HG03066 (cell line): Measurements from ENCODE around the gene PRKAA1.
"Not testable (repeated sequence)": the region's sequence is repeated elsewhere in the genome, so short reads cannot be mapped to it uniquely, and the experiment has no call there.

ENCODE experiments used
- ATAC-seq: cut with Tn5 transposase; IDR thresholded peaks from one replicate; pipeline ENCODE4 v1.9.1; 2021; ENCODE audit warnings: low read depth; ENCODE audit not compliant: unreplicated experiment

The PRKAA1 gene

DNA sequence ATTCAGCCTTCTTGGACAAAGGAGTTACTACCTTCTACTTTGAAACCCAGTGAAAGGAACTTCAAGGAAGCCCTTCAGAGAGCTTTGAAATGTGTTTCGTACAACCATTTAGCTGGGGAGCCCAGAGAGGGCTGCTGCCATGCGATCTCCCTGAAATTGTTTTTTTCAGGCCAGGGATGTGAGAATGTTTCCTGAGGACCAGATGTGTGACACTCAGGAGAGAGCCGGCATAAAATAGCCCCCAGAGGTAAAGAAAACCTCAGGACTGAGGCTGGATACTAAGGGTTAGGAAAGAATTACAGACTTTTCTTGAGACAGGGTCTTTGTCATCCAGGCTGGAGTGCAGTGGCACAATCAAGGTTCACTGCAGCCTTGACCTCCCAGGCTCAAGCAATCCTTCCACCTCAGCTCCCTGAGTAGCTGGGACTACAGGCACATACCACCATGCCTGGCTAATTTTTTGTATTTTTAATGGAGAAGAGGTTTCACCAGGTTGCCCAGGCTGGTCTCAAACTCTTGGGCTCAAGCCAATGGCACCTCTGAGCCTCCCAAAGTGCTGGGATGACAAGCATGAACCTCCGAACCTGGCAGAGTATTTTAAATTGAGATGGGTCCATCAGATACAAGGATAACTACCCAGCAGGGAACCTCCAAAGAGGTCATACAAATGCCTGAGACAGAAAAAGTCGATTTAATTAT is 28.5 kb upstream of the PRKAA1 start:
- ATAC-seq, result no peak

DNA sequence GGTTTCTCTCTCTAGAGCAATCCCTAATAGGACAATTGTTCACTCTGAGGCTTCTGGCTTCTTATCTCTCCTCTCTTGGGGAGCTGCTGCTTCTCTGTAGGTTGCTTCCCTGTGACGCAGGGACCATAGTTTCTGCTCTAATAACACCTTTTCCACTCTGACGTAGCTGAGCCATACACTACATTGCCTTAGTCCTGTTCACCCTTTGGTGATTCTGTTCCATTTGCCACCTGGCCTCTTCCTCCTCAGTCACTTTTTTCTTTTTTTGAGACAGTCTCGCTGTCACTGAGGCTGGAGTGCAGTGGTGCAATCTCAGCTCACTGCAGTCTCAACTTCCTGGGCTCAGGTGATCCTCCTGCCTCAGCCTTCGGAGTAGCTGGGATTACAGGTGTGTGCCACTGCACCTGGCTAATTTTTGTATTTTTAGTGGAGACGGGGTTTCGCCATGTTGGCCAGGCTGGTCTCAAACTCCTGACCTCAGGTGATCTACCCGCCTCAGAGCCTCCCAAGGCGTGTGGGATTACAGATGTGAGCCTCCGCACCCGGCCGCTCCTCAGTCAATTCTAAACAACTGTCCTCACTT is 27.4 kb upstream of the PRKAA1 start:
- ATAC-seq, result not testable (repeated sequence)

DNA sequence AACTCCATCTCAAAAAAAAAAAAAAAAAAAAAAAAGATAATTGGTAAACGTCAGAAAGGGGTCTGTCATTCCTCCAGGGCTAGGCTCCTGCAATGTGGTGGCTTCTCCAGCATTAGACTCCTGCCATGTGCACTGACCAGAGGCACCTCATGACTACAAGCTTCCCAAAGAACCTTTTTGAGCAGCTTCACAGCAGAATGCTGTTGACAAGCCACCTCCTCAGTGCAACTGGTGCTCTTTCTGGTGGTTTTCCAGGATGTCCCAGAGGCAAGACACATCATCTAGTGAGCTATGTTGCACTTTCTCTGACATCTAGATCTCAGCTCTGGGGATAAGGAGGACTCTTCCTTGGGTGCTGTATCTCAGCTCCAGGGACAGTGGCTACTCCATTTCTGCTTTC is 25.3 kb upstream of the PRKAA1 start:
- ATAC-seq, result no peak

DNA sequence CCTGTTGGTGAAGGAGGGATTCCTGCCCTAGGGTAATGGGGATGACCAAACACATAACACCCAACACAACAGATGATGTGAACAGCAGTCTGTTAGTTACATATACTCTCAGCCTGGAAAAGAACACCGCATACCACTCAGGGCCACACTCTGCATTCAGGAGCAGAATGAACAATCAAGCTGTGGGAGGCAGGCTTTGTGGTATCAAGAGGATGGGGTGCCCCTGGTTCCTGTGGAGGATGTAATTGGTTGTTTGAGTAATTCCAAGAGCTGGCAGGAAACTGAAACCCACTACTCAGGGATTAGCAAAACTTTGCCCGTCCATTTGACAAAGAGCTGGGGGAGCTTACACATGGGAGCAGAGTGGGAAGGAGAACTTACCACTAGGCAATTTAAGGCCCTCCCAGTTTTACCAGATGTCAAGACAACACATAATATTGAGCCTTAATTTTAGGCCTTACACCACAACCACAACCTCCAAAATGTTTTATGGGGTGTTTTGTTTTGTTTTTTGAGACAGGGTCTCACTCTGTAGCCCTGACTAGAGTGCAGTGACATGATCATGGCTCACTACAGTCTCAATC is 15.6 kb upstream of the PRKAA1 start:
- no peak for ATAC-seq

DNA sequence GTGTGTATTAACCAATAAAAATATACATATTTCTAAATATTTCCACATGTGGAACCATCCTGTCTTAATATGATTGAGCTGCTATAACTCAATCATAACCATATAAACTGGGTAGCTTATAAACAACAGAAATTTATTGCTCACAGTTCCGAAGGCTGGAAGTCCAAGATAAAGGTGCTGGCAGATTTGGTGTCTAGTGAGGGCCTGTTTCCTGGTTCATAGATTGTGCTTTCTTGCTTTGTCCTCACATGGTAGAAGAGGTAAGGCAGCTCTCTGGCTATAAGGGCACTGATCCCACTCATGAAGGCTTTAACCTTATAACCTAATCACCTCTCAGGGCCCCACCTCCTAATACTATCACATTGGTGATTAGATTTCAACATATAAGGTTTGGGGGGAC is 14.0 kb upstream of the PRKAA1 start:
- ATAC-seq, result no peak

DNA sequence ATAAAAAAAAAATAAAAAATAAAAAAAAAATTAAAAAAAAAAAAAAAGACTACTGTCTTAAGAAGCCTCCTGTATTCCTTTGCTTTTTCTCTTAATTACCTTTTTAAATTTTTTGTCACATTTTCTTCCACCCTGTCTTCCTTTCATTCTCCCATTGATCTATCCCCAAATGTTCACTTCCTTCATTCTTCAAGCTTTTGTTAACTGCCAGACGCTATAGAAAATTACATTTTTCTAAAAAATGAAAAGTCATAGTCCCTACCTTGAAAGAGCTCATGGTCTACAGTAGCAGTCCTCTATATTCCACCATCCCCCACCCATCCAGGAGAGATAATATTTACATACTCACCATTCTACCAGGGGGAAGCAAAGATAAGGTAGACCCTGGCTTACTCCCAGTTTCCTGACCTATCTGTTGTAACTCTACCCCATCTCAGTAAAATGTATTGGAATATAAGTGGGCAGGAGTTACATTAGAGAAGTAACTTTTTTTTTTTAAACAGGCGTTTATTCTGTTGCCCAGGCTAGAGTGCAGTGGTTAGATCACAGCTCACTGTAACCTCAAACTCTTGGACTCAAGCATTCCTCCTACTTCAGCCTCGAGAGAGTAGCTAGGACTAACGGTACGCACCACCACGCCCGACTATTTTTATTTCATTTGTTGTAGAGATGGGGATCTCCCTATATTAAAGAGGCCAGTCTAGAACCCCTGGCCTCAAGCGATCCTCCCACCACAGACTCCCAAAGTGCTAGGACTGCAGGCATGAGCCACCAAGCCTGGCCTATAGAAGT is 3.8 kb upstream of the PRKAA1 start:
- no peak for ATAC-seq

DNA sequence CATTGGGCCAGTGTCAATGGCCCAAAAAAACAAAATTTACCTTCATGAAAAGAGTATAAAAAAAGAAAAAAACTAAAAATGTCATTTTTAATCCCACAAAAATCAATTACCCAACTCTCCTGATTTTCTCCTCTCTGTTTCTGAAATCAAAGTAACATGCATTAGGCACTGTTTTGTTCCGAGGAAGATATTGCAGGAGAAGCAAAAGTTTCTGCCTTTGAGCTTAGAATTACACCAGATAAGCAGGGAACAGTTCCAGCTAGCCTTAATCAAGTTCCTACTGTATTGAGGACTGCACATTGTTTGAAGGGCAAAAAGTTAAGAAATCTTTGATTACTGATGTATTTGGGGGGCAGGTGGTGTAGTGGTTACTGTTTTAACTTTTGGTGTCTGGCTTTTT is 1.1 kb upstream of the PRKAA1 start:
- ATAC-seq, result no peak

DNA sequence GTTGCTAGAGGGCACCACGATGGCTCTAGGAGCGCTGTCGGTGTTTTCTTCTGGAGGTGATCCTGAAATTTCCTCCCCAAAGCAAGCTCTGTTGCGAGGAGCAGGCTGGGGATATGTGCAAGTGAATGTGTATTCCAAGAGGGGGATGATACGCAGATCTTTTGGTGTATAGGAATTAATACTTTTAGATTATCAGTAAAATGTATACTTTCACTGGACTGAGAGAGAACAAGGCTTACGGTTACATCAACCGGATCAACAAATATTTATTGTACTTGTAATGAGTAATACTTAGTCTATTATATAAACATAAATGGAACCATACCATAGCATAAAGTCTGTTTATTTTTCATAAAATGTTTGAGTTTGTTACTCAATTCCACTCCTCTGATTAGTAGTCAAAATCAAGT is 632 bp upstream of the PRKAA1 start:
- no peak for ATAC-seq

DNA sequence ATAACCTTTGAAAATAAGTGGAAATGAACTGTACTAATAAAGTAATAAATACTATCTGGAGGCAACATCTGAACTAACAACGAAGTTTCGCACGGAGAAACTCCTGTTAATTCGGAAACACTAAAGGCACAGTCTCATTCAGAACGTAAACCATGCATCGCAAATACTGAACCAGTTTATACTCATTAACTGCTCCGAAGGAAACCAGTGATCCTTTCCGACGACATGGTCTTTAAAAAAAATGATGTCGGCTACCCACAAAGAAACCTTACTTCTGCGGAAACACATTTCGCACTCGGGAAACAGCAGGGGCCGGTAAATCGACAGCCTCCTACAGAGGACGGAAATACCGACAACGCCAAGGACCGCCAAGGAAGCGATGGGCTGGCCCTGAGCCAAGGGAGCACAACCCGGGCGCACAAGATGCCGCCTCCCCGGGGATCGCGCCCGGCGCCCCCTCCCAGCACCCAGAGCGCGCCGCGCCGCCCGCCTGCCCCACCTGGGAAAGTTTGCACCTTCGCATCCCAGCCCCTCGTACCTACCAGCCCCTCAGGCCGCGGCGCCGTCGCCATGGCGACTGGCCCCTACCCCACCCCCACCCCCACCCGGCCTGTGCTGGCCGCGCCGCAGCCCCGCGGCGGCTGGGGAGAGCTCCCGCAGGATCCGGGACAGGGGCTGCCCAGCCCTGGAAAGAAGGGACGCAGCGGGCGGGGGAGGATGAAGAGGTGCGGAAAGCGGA is 732 bp downstream of the PRKAA1 start:
- ATAC-seq, result peak; percentile 32

DNA sequence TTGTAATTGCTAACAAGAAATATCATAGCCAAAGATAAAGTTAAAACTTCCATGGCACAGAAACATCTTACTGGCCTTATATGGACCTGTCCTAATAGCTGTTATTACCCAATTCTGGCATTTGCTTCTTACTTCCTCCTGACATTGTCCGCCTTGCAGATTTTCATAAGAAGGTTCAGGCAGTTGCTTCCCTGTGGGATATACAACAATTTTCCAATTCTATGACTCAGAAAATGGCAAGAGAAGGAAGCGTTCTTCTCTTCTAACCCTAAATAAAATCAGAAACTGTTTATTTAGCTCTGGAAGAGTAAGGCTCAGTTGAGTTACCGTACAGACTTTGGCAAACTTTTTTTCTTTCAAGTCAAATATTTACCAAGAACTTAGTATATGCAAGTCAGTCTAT is 1.7 kb downstream of the PRKAA1 start:
- ATAC-seq, result no peak

DNA sequence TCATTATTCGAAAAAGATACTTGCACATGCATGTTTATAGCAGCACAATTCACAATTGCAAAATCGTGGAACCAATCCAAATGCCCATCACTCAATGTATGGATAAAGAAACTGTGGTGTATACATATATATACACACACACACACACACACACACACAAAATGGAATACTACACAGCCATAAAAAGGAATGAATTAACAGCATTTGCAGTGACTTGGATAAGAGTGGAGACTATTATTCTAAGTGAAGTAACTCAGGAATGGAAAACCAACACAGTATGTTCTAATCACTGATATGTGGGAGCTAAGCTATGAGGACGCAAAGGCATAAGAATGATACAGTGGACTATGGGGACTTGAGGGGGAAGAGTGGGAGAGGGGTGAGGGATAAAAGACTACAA is 3.3 kb downstream of the PRKAA1 start:
- not testable (repeated sequence) for ATAC-seq

DNA sequence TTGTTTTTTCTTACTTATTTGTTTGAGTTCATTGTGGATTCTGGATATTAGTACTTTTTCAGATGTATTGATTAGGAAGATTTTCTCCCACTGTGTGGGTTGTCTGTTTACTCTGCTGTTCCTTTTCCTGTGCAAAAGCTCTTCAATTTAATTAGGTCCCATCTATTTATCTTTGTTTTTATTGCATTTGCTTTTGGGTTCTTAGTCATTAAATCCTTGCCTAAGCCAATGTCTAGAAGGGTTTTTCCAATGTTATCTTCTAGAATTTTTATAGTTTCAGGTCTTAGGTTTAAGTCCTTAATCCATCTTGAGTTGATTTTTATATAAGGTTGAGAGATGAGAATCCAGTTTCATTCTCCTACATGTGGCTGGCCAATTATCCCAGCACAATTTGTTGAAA is 3.8 kb downstream of the PRKAA1 start:
- not testable (repeated sequence) for ATAC-seq

DNA sequence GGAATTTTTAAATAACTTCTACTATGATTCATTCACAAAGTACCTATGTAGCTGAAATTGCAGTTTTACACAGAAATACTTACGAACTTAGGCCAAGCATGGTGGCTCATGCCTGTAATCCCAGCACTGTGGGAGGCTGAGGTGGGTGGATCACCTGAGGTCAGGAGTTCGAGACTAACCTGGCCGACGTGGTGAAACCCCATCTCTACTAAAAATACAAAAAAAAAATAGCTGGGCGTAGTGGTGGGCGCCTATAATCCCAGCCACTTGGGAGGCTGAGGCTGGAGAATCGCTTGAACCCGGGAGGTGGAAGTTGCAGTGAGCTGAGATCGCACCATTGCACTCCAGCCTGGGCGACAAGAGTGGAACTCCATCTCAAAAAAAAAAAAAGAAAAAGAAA is 5.5 kb downstream of the PRKAA1 start:
- ATAC-seq, result not testable (repeated sequence)

DNA sequence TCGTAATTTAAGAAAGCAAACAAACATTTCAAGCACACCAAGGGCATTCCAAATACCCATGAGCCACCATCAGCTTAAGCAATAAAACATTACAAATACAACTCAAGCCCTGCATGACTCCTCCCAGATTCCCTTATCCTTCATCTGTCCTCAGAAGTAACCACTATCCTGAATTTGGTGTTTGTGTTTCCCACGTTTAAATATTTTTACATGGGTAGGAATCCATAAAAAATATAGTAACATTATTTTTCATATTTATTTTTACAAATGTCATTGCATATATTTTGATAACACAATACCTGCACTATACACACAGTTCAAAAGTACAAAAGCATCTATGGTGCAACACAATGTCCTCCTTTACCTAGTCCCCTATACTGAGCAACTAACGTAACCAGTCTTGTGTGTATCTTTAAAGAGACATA is 6.4 kb downstream of the PRKAA1 start:
- ATAC-seq, result no peak

DNA sequence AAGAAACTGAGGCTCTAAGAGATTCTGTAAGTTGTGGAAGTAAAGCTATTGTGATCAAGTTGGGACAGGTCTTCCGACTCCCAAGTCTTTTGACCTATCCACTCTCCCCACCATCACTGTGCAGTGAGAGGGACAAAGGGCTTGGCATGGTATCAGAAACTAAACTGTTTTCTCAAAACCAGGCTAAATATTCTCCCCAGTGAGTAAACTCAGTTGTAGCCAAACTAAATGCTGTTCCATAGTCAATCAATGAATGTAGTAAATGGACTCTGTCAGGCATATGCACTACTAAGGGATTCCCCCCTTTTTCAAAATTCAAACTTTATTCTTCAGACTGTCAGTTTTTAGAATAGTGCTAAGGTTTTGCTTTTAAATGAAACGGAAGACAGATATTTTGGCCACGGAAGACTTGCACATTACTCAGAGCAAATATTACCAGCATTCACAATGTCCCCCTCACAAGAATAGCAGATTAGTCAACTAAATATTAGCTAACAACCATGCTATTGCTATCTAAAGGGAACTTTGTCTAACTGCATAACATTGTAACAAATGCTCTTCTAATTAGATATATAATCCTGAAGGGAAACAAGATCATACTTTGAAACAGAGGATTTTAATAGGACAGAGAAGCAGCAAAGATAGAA is 7.1 kb downstream of the PRKAA1 start:
- no peak for ATAC-seq

DNA sequence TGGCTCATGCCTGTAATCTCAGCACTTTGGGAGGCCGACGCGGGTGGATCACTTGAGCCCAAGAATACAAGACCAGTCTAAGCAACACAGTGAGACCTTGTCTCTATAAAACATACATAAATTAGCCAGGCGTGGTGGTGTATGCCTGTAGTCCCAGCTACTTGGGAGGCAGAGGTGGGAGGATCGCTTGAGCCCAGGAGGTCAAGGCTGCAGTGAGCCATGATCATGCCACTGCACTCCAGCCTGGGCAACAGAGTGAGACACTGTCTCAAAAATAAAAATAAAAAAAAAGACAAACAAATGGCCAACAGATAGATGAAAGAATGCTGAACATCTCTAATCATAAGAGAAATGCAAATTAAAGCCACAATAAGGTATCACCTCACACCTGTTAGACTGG is 9.2 kb downstream of the PRKAA1 start:
- ATAC-seq, result not testable (repeated sequence)

DNA sequence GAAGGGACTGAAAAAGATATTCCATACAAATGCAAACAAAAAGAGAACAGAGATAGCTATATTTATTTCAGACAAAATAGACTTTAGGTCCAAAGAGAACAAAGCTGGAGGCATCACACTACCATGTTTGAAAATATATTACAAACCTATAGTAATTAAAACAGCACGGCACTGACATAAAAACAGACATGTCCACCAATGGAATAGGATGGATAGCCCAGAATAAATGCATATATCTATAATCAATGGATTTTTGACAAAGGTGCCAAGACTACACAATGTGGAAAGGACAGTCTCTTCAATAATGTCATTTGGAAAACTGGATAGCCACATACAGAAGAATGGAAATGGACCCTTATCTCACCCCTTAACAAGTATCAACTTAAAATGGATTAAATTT is 10.2 kb downstream of the PRKAA1 start:
- ATAC-seq, result no peak

DNA sequence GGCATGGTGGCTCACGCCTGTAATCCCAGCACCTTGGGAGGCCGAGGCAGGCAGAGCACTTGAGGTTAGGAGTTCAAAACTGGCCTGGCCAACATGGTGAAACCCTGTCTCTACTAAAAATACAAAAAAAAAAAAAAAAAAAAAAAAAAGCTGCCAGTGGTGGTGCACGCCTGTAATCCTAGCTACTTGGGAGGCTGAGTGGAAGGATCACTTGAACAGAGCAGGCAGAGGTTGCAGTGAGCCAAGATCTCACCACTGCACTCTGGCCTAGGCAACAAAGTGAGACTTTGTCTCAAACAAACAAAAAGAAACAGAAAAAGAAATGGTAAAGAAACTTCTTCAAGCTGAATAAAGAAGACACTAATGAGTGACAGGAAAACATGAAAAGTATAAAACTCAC is 11.5 kb downstream of the PRKAA1 start:
- ATAC-seq, result not testable (repeated sequence)

DNA sequence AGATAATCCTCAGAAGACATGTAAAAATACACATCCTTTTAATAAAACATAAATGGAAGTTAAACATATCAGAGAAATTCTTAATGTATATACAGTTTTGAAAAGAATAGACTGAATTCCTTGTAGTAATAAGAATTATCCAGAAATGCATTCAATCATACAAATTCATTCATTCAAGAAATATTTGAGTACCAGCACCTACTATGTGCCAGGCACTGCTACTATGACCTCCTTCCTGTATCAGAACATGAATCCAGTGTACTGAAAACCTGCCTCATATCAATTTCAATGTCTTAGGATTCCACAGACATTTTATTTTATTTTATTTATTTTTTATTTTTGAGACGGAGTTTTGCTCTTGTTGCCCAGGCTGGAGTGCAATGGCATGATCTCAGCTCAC is 13.3 kb downstream of the PRKAA1 start:
- no peak for ATAC-seq

DNA sequence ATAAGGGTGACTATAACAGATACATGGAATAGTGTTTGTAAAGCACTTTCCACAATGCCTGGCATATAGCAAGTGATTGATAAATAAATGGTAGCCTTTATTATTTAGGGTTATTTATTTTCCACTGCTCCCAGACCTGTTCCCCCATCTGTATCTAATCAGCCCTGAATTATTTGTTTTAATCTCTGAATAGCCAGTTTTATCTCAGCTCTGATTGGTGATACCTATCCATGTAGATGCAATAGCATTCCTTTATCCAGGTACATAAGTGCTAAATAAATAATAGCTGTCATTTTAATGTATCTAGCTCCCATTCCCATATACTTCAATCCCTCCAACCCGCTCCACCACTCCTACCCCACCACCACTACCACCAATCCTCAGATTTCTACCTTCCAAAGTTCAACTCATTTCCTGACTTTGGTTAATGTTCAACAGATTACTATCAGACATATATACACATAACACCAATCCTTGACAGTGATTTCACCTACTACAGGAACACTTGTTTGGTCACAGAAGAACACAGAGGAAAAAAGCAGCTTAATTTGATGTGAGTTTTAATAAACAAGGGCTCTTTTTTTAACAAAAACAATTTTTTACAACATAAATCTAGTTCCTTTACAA is 14.0 kb downstream of the PRKAA1 start:
- ATAC-seq, result no peak
